ENCODE measurements around the gene RINL. TPM values are rescaled to one million over a fixed set of nuclear protein-coding genes. Genes with fewer than 3 reads are reported as not detected.

The RINL gene
- 6.6 TPM for polyA plus RNA-seq (2013, experiment 1 of 2)
- polyA plus RNA-seq (2013, experiment 2 of 2), result 6.7 TPM

- Histone ChIP-seq H3K14ac (ENCODE audit: low read length) (peak within 1 kb of the TSS; percentile 17), H3K4me3 (ENCODE audit: low read length in 2 of 2) (no peak within 1 kb of the TSS), H3K18ac (ENCODE audit: low read length) (peak within 1 kb of the TSS; percentile 63), H2AK5ac (ENCODE audit: low read depth, low read length) (peak within 1 kb of the TSS; percentile 77), H3K36me3 (replicated peaks in 1 of 2; ENCODE audit: control insufficient read depth in 2 of 2, insufficient read depth in 2 of 2, low read length in 2 of 2) (no peaks in the 10 kb centered on the region), H3K9ac (ENCODE audit: low read depth, low read length, poor library complexity) (peak within 1 kb of the TSS; percentile 78), H3K23ac (ENCODE audit: low read depth, low read length, poor library complexity) (peak within 1 kb of the TSS; percentile 61), H3K27me3 (ENCODE audit: control insufficient read depth in 3 of 3, insufficient read depth in 3 of 3, low read depth in 1 of 3, low read length in 3 of 3) (no peaks in the 10 kb centered on the region), H2AFZ (ENCODE audit: low read length) (peak within 1 kb of the TSS; percentile 39), H3K27ac (replicated peaks; ENCODE audit: low read length) (no peak within 1 kb of the TSS), H4K8ac (ENCODE audit: low read depth, low read length) (no peak within 1 kb of the TSS), H3K4me1 (ENCODE audit: control insufficient read depth in 2 of 2, insufficient read depth in 1 of 2, low read depth in 1 of 2, low read length in 2 of 2) (peaks cover 8 to 15% of the 10 kb centered on the region in 2 donors), H2BK5ac (ENCODE audit: low read length) (peak within 1 kb of the TSS; percentile 93), H4K91ac (ENCODE audit: low read depth, low read length, poor library complexity) (no peak within 1 kb of the TSS), H3K4ac (ENCODE audit: low read length) (no peak within 1 kb of the TSS), H2BK12ac (ENCODE audit: low read length) (peak within 1 kb of the TSS; percentile 25), H2BK120ac (ENCODE audit: low read depth, low read length) (peak within 1 kb of the TSS; percentile 57), H3K4me2 (ENCODE audit: insufficient read depth, low read length, poor library complexity, severe bottlenecking) (no peak within 1 kb of the TSS), H3K79me1 (ENCODE audit: low read depth, low read length) (no peaks in the 10 kb centered on the region), H3K9me3 (replicated peaks in 1 of 2; ENCODE audit: control insufficient read depth in 2 of 2, insufficient read depth in 1 of 2, low read depth in 1 of 2, low read length in 2 of 2) (no peaks in the 10 kb centered on the region), H2BK15ac (ENCODE audit: low read length) (peak within 1 kb of the TSS; percentile 60)
- DNase-seq (ENCODE audit: low spot score), result no peak
- no CpG with 5 or more reads among the region's 11 CpGs for WGBS, 2 donors (ENCODE audit: extremely low coverage in 2 of 2, insufficient read length in 2 of 2, insufficient replicate concordance in 1 of 2)
Observed at GRCh38 chr19:38877781-38878574, at the start of gene RINL. Gene RINL, minus strand, starts transcription at chr19:38878275. Its CDS starts 1,533 bp downstream, at chr19:38876742.

- Histone ChIP-seq H3K23ac (ENCODE audit: low read depth, low read length, poor library complexity) (no peak overlapping the region), H3K14ac (ENCODE audit: low read length) (no peak overlapping the region), H2AFZ (ENCODE audit: low read length) (no peak overlapping the region), H2BK12ac (ENCODE audit: low read length) (no peak overlapping the region), H2BK5ac (ENCODE audit: low read length) (no peak overlapping the region), H3K4me3 (ENCODE audit: low read length in 2 of 2) (no peak overlapping the region), H3K4me1 (ENCODE audit: control insufficient read depth in 2 of 2, insufficient read depth in 1 of 2, low read depth in 1 of 2, low read length in 2 of 2) (no peaks in the 10 kb centered on the region), H2BK120ac (ENCODE audit: low read depth, low read length) (no peak overlapping the region), H2AK5ac (ENCODE audit: low read depth, low read length) (no peak overlapping the region), H3K79me1 (ENCODE audit: low read depth, low read length) (no peaks in the 10 kb centered on the region), H2BK15ac (ENCODE audit: low read length) (no peak overlapping the region), H4K8ac (ENCODE audit: low read depth, low read length) (no peak overlapping the region), H3K4ac (ENCODE audit: low read length) (no peak overlapping the region), H3K36me3 (replicated peaks in 1 of 2; ENCODE audit: control insufficient read depth in 2 of 2, insufficient read depth in 2 of 2, low read length in 2 of 2) (peaks cover 32 to 56% of the 10 kb centered on the region in 2 donors), H3K4me2 (ENCODE audit: insufficient read depth, low read length, poor library complexity, severe bottlenecking) (no peak overlapping the region), H3K18ac (ENCODE audit: low read length) (no peak overlapping the region), H3K9me3 (replicated peaks in 1 of 2; ENCODE audit: control insufficient read depth in 2 of 2, insufficient read depth in 1 of 2, low read depth in 1 of 2, low read length in 2 of 2) (no peaks in the 10 kb centered on the region), H4K91ac (ENCODE audit: low read depth, low read length, poor library complexity) (no peak overlapping the region), H3K27me3 (ENCODE audit: control insufficient read depth in 3 of 3, insufficient read depth in 3 of 3, low read depth in 1 of 3, low read length in 3 of 3) (no peaks in the 10 kb centered on the region), H3K27ac (replicated peaks; ENCODE audit: low read length) (no peak overlapping the region), H3K9ac (ENCODE audit: low read depth, low read length, poor library complexity) (no peak overlapping the region)
- no CpG with 5 or more reads among the region's 7 CpGs for WGBS, 2 donors (ENCODE audit: extremely low coverage in 2 of 2, insufficient read length in 2 of 2, insufficient replicate concordance in 1 of 2)
- DNase-seq (ENCODE audit: low spot score), result no peak
Observed at GRCh38 chr19:38924388-38924787, 46.3 kb upstream of the RINL start.

GRCh38 chr19:38922482-38922881 is 44.4 kb upstream of the RINL start:
- Histone ChIP-seq H3K4me3 (ENCODE audit: low read length in 2 of 2) (no peak overlapping the region), H3K79me1 (ENCODE audit: low read depth, low read length) (no peaks in the 10 kb centered on the region), H3K4ac (ENCODE audit: low read length) (no peak overlapping the region), H3K9me3 (replicated peaks in 1 of 2; ENCODE audit: control insufficient read depth in 2 of 2, insufficient read depth in 1 of 2, low read depth in 1 of 2, low read length in 2 of 2) (no peaks in the 10 kb centered on the region), H3K36me3 (replicated peaks in 1 of 2; ENCODE audit: control insufficient read depth in 2 of 2, insufficient read depth in 2 of 2, low read length in 2 of 2) (peaks cover 34 to 44% of the 10 kb centered on the region in 2 donors), H3K9ac (ENCODE audit: low read depth, low read length, poor library complexity) (no peak overlapping the region), H2BK15ac (ENCODE audit: low read length) (no peak overlapping the region), H2AK5ac (ENCODE audit: low read depth, low read length) (no peak overlapping the region), H2AFZ (ENCODE audit: low read length) (no peak overlapping the region), H3K27ac (replicated peaks; ENCODE audit: low read length) (no peak overlapping the region), H2BK5ac (ENCODE audit: low read length) (no peak overlapping the region), H3K18ac (ENCODE audit: low read length) (no peak overlapping the region), H2BK12ac (ENCODE audit: low read length) (no peak overlapping the region), H3K23ac (ENCODE audit: low read depth, low read length, poor library complexity) (no peak overlapping the region), H3K27me3 (ENCODE audit: control insufficient read depth in 3 of 3, insufficient read depth in 3 of 3, low read depth in 1 of 3, low read length in 3 of 3) (no peaks in the 10 kb centered on the region), H2BK120ac (ENCODE audit: low read depth, low read length) (no peak overlapping the region), H3K4me1 (ENCODE audit: control insufficient read depth in 2 of 2, insufficient read depth in 1 of 2, low read depth in 1 of 2, low read length in 2 of 2) (no peaks in the 10 kb centered on the region), H4K91ac (ENCODE audit: low read depth, low read length, poor library complexity) (no peak overlapping the region), H3K14ac (ENCODE audit: low read length) (no peak overlapping the region), H3K4me2 (ENCODE audit: insufficient read depth, low read length, poor library complexity, severe bottlenecking) (no peak overlapping the region), H4K8ac (ENCODE audit: low read depth, low read length) (no peak overlapping the region)
- no peak for DNase-seq (ENCODE audit: low spot score)
- WGBS, 2 donors (ENCODE audit: extremely low coverage in 2 of 2, insufficient read length in 2 of 2, insufficient replicate concordance in 1 of 2), result no CpG with 5 or more reads among the region's 5 CpGs

GRCh38 chr19:38921420-38922274 is 43.6 kb upstream of the RINL start:
- no peak overlapping the region for H3K4ac ChIP-seq (ENCODE audit: low read length)
- H3K18ac ChIP-seq (ENCODE audit: low read length), result no peak overlapping the region
- H2AK5ac ChIP-seq (ENCODE audit: low read depth, low read length), result no peak overlapping the region
- no peak overlapping the region for H2AFZ ChIP-seq (ENCODE audit: low read length)
- no peaks in the 10 kb centered on the region for H3K27me3 ChIP-seq (ENCODE audit: control insufficient read depth in 3 of 3, insufficient read depth in 3 of 3, low read depth in 1 of 3, low read length in 3 of 3)
- no peak overlapping the region for H3K23ac ChIP-seq (ENCODE audit: low read depth, low read length, poor library complexity)
- no peak for DNase-seq (ENCODE audit: low spot score)
- H3K79me1 ChIP-seq (ENCODE audit: low read depth, low read length), result no peaks in the 10 kb centered on the region
- peaks cover 34 to 43% of the 10 kb centered on the region in 2 donors for H3K36me3 ChIP-seq (replicated peaks in 1 of 2; ENCODE audit: control insufficient read depth in 2 of 2, insufficient read depth in 2 of 2, low read length in 2 of 2)
- H4K91ac ChIP-seq (ENCODE audit: low read depth, low read length, poor library complexity), result no peak overlapping the region
- H2BK120ac ChIP-seq (ENCODE audit: low read depth, low read length), result no peak overlapping the region
- no peak overlapping the region for H4K8ac ChIP-seq (ENCODE audit: low read depth, low read length)
- no peak overlapping the region for H2BK5ac ChIP-seq (ENCODE audit: low read length)
- no peak overlapping the region for H3K4me3 ChIP-seq (ENCODE audit: low read length in 2 of 2)
- no peak overlapping the region for H3K14ac ChIP-seq (ENCODE audit: low read length)
- no peak overlapping the region for H2BK15ac ChIP-seq (ENCODE audit: low read length)
- no peak overlapping the region for H2BK12ac ChIP-seq (ENCODE audit: low read length)
- no peak overlapping the region for H3K9ac ChIP-seq (ENCODE audit: low read depth, low read length, poor library complexity)
- WGBS, 2 donors (ENCODE audit: extremely low coverage in 2 of 2, insufficient read length in 2 of 2, insufficient replicate concordance in 1 of 2), result no CpG with 5 or more reads among the region's 20 CpGs
- H3K4me2 ChIP-seq (ENCODE audit: insufficient read depth, low read length, poor library complexity, severe bottlenecking), result no peak overlapping the region
- H3K4me1 ChIP-seq (ENCODE audit: control insufficient read depth in 2 of 2, insufficient read depth in 1 of 2, low read depth in 1 of 2, low read length in 2 of 2), result no peaks in the 10 kb centered on the region
- H3K27ac ChIP-seq (replicated peaks; ENCODE audit: low read length), result no peak overlapping the region
- no peaks in the 10 kb centered on the region for H3K9me3 ChIP-seq (replicated peaks in 1 of 2; ENCODE audit: control insufficient read depth in 2 of 2, insufficient read depth in 1 of 2, low read depth in 1 of 2, low read length in 2 of 2)

Data from neuronal stem cell (in vitro differentiated cells).